Aorta (tissue), 5 donors: ENCODE results near the gene SIGLEC1. TPM values are rescaled to one million over a fixed set of nuclear protein-coding genes. Genes with fewer than 3 reads are reported as not detected.

ENCODE experiments used
- ATAC-seq: fragments of 200-7000 bp; cut with Tn5 transposase; one replicate; pipeline ENCODE4 v1.9.1; 2022; ENCODE audit warnings: moderate library complexity; ENCODE audit not compliant: low FRiP score
- DNase-seq, 2 donors: peaks; one replicate each; pipeline ENCODE4 v3.0.0-alpha.2; 2020
- H3K27ac ChIP-seq, 2 donors: one replicate each; pipeline ENCODE4 v1.5.1; 2013; ENCODE audit warnings: low read length in 2 of 2, mild to moderate bottlenecking in 2 of 2, moderate library complexity in 2 of 2, control low read depth in 1 of 2, inconsistent platforms in 1 of 2, low read depth in 1 of 2
- H3K27me3 ChIP-seq, 2 donors: one replicate each; pipeline ENCODE4 v1.6.1; 2013; ENCODE audit warnings: control low read depth in 1 of 2, low read length in 1 of 2, mild to moderate bottlenecking in 1 of 2, moderate library complexity in 1 of 2; ENCODE audit not compliant: insufficient read depth in 2 of 2, control insufficient read depth in 1 of 2
- H3K36me3 ChIP-seq, 2 donors: one replicate each; pipeline ENCODE4 v1.6.1; 2013; ENCODE audit warnings: control low read depth in 1 of 2, low read length in 1 of 2, mild to moderate bottlenecking in 1 of 2; ENCODE audit not compliant: insufficient read depth in 2 of 2, control insufficient read depth in 1 of 2
- H3K4me1 ChIP-seq, 2 donors: one replicate each; pipeline ENCODE4 v1.6.1; 2013; ENCODE audit warnings: low read length in 2 of 2, control low read depth in 1 of 2, mild to moderate bottlenecking in 1 of 2, moderate library complexity in 1 of 2; ENCODE audit not compliant: insufficient read depth in 2 of 2, control insufficient read depth in 1 of 2
- H3K4me3 ChIP-seq, 2 donors: one replicate each; pipeline ENCODE4 v1.5.1; 2013; ENCODE audit warnings: low read length in 2 of 2, control low read depth in 1 of 2, mild to moderate bottlenecking in 1 of 2
- H3K9me3 ChIP-seq: one replicate; pipeline ENCODE4 v1.6.1; 2013; ENCODE audit warnings: mild to moderate bottlenecking, low read length; ENCODE audit not compliant: control insufficient read depth
- WGBS, 2 donors: extraction: QIAGEN DNeasy Blood & Tissue Kit; methylation state at CpG; one replicate each; pipeline ENCODE4 v1.1.7; 2013; 5-methylcytosine and 5-hydroxymethylcytosine counted together
- intact Hi-C, 2 donors: fragments of 100-400 bp; cut with DNase I; formaldehyde crosslinking; loops; one replicate each; pipeline versions ENCODE4 v1.14.2 to v1.15.0; 2022
- polyA plus RNA-seq, 2 donors: library from polyadenylated mRNA; stranded (reverse); fragments of 200-250 nt; gene quantifications; one replicate each; pipeline ENCODE4 v1.2.3, GENCODE V29; 2013
- total RNA-seq, 2 donors: library from RNA; stranded (reverse); fragmentation: NEBNext Ultra II Directional; extraction: Animal tissue kit (Norgen Biotek cat#: 25700); gene quantifications; one replicate each; pipeline ENCODE4 v1.2.1, GENCODE V29; 2021
- donor health status: healthy with polysubstance abuse.
- donor health status: Bipolar disorder and iron deficiency.
- donor health status: DM: no; HTN: no; CAD: no.
- donor health status: DM: no; HTN: no; CAD: no.
- donor health status: DM: yes; HTN: yes; CAD: no.

Gene SIGLEC1
- total and polyA plus RNA-seq, 4 donors = 2.8 to 55.8 (median 10.7) TPM

GRCh38 chr20:3723284-3723683 is 10.9 kb upstream of the SIGLEC1 start:
- intact Hi-C loops = no loop called here
- no peaks in the 10 kb centered on the region for H3K9me3 ChIP-seq
- ATAC-seq = no peak
- no peaks in the 10 kb centered on the region for H3K27me3 ChIP-seq
- H3K27ac ChIP-seq = no peak overlapping the region
- H3K36me3 ChIP-seq = no peaks in the 10 kb centered on the region
- no peaks in the 10 kb centered on the region for H3K4me1 ChIP-seq
- H3K4me3 ChIP-seq = no peak overlapping the region
- DNase-seq = no peak
- WGBS, 2 donors = 92 to 95% methylated on average over 8 of the region's 8 CpGs

- Histone ChIP-seq H3K36me3 (no peaks in the 10 kb centered on the region), H3K9me3 (no peaks in the 10 kb centered on the region), H3K27me3 (no peaks in the 10 kb centered on the region), H3K27ac (no peak overlapping the region), H3K4me1 (no peaks in the 10 kb centered on the region), H3K4me3 (no peak overlapping the region)
- no peak for DNase-seq
- intact Hi-C loops = no loop called here
- 78 to 84% methylated on average over 4 of the region's 4 CpGs for WGBS, 2 donors
- no peak for ATAC-seq
Observed at GRCh38 chr20:3721912-3722311, 9.5 kb upstream of the SIGLEC1 start.

GRCh38 chr20:3720626-3721025 is 8.2 kb upstream of the SIGLEC1 start:
- intact Hi-C loops = no loop called here
- no peaks in the 10 kb centered on the region for H3K9me3 ChIP-seq
- no peaks in the 10 kb centered on the region for H3K4me1 ChIP-seq
- ATAC-seq (no peak), DNase-seq (no peak)
- no peak overlapping the region for H3K4me3 ChIP-seq
- H3K36me3 ChIP-seq = no peaks in the 10 kb centered on the region
- H3K27ac ChIP-seq = no peak overlapping the region
- no peaks in the 10 kb centered on the region for H3K27me3 ChIP-seq
- WGBS, 2 donors = 63 to 64% methylated on average over 6 of the region's 6 CpGs

GRCh38 chr20:3720068-3720467 is 7.7 kb upstream of the SIGLEC1 start:
- intact Hi-C loops = no loop called here
- Histone ChIP-seq H3K9me3 (no peaks in the 10 kb centered on the region), H3K27me3 (no peaks in the 10 kb centered on the region), H3K36me3 (no peaks in the 10 kb centered on the region), H3K27ac (no peak overlapping the region), H3K4me1 (no peaks in the 10 kb centered on the region), H3K4me3 (no peak overlapping the region)
- WGBS, 2 donors = 70 to 74% methylated on average over 2 of the region's 2 CpGs
- no peak for DNase-seq
- no peak for ATAC-seq

GRCh38 chr20:3719046-3719445 is 6.6 kb upstream of the SIGLEC1 start:
- ATAC-seq = no peak
- H3K27ac ChIP-seq = no peak overlapping the region
- H3K9me3 ChIP-seq = no peaks in the 10 kb centered on the region
- no peak for DNase-seq
- H3K4me1 ChIP-seq = no peaks in the 10 kb centered on the region
- H3K36me3 ChIP-seq = no peaks in the 10 kb centered on the region
- WGBS, 2 donors = 91 to 95% methylated on average over 4 of the region's 4 CpGs
- H3K27me3 ChIP-seq = no peaks in the 10 kb centered on the region
- H3K4me3 ChIP-seq = no peak overlapping the region
- intact Hi-C loops = no loop called here

- Histone ChIP-seq H3K4me1 (no peaks in the 10 kb centered on the region), H3K4me3 (no peak overlapping the region), H3K36me3 (no peaks in the 10 kb centered on the region), H3K27me3 (no peaks in the 10 kb centered on the region), H3K9me3 (no peaks in the 10 kb centered on the region), H3K27ac (no peak overlapping the region)
- DNase-seq = no peak
- peak; percentile 31 for ATAC-seq
- intact Hi-C loops = no loop called here
- WGBS, 2 donors = 87 to 88% methylated on average over 4 of the region's 4 CpGs
Observed at GRCh38 chr20:3716195-3716834, 3.9 kb upstream of the SIGLEC1 start.

GRCh38 chr20:3714092-3714491 is 1.7 kb upstream of the SIGLEC1 start:
- DNase-seq (no peak), ATAC-seq (no peak)
- Histone ChIP-seq H3K4me3 (no peak overlapping the region), H3K27ac (no peak overlapping the region), H3K4me1 (no peaks in the 10 kb centered on the region), H3K9me3 (no peaks in the 10 kb centered on the region), H3K27me3 (no peaks in the 10 kb centered on the region), H3K36me3 (no peaks in the 10 kb centered on the region)
- 92 to 96% methylated on average over 4 of the region's 4 CpGs for WGBS, 2 donors
- intact Hi-C loops = no loop called here

GRCh38 chr20:3711484-3711941 is 887 bp downstream of the SIGLEC1 start:
- intact Hi-C loops = loop anchor here (1.0 to 2.0 kb wide), 2 partner anchors 35 kb away; no protein-coding TSS in a partner anchor
- H3K4me3 ChIP-seq = no peak overlapping the region
- no peaks in the 10 kb centered on the region for H3K4me1 ChIP-seq
- no peak for ATAC-seq
- WGBS, 2 donors = 65 to 66% methylated on average over 4 of the region's 4 CpGs
- no peaks in the 10 kb centered on the region for H3K36me3 ChIP-seq
- no peak for DNase-seq
- H3K27ac ChIP-seq = no peak overlapping the region
- no peaks in the 10 kb centered on the region for H3K27me3 ChIP-seq
- H3K9me3 ChIP-seq = no peaks in the 10 kb centered on the region

- DNase-seq (peak; percentile 78 to 94), ATAC-seq (peak; percentile 58)
- 30 to 35% methylated on average over 18 of the region's 18 CpGs for WGBS, 2 donors
Observed at GRCh38 chr20:3710703-3711483, 1.5 kb downstream of the SIGLEC1 start.

More at GRCh38 chr20:3710703-3711483, 1.5 kb downstream of the SIGLEC1 start:
- no peaks in the 10 kb centered on the region for H3K27me3 ChIP-seq
- no peaks in the 10 kb centered on the region for H3K36me3 ChIP-seq
- intact Hi-C loops = loop anchor here (1.0 to 2.0 kb wide), 2 partner anchors 34 to 35 kb away; no protein-coding TSS in a partner anchor
- H3K27ac ChIP-seq = no peak overlapping the region
- H3K9me3 ChIP-seq = no peaks in the 10 kb centered on the region
- H3K4me1 ChIP-seq = no peaks in the 10 kb centered on the region
- H3K4me3 ChIP-seq = no peak overlapping the region
